Psoas muscle (tissue), 8 donors: ENCODE results near the gene VRTN. TPM values are rescaled to one million over a fixed set of nuclear protein-coding genes. Genes with fewer than 3 reads are reported as not detected.

Experiments
- ATAC-seq, 4 donors: fragments of 200-7000 bp; cut with Tn5 transposase; one replicate each; pipeline ENCODE4 v1.9.1; 2020; ENCODE audit warnings: moderate library complexity in 3 of 4, mild to moderate bottlenecking in 2 of 4
- DNase-seq, 2 donors: peaks; one replicate each; pipeline ENCODE4 v3.0.0-alpha.2; 2020
- H3K27ac ChIP-seq: fragments of 200-600 bp; one replicate; pipeline ENCODE4 v1.8.0; 2022
- H3K27me3 ChIP-seq, 3 donors: fragments of 200-600 bp in 1 of 3; one replicate each; pipeline versions ENCODE4 v1.6.1 to v1.8.0; 2013 to 2022; ENCODE audit warnings: low read length in 2 of 3, mild to moderate bottlenecking in 2 of 3, moderate library complexity in 1 of 3; ENCODE audit not compliant: insufficient read depth in 3 of 3
- H3K36me3 ChIP-seq, 2 donors: fragments of 200-600 bp in 1 of 2; one replicate each; pipeline versions ENCODE4 v1.6.1 to v1.8.0; 2013 to 2022; ENCODE audit warnings: low read depth in 1 of 2, mild to moderate bottlenecking in 1 of 2, moderate library complexity in 1 of 2; ENCODE audit not compliant: insufficient read depth in 1 of 2
- H3K4me1 ChIP-seq: fragments of 200-600 bp; one replicate; pipeline ENCODE4 v1.8.0; 2022
- H3K4me3 ChIP-seq: fragments of 200-600 bp; one replicate; pipeline ENCODE4 v1.8.0; 2022; ENCODE audit warnings: mild to moderate bottlenecking
- H3K9me3 ChIP-seq: fragments of 200-600 bp; one replicate; pipeline ENCODE4 v1.8.0; 2022
- WGBS, 3 donors: extraction: QIAGEN DNeasy Blood & Tissue Kit; methylation state at CpG; one replicate each; pipeline versions ENCODE4 v1.1.6 to v1.1.7; 2013; 5-methylcytosine and 5-hydroxymethylcytosine counted together
- intact Hi-C, 2 donors: fragments of 100-400 bp; cut with DNase I; formaldehyde crosslinking; loops; one replicate each; pipeline versions ENCODE4 v1.11.0 to v1.14.2; 2022
- polyA plus RNA-seq, 3 donors: library from polyadenylated mRNA; stranded (reverse); fragments of 200-250 nt; gene quantifications; one replicate each; pipeline ENCODE4 v1.2.3, GENCODE V29; 2013
- total RNA-seq, 4 donors: library from RNA; stranded (reverse); fragmentation: NEBNext Ultra II Directional in 2 of 4; extraction: Animal tissue kit (Norgen Biotek cat#: 25700) in 2 of 4; gene quantifications; one replicate each; pipeline versions ENCODE4 v1.2.1 to v1.2.4, GENCODE V29; 2021 to 2023
- TF ChIP-seq, protein P1 (sequence below): fragments of 200-600 bp; IDR thresholded peaks from one replicate; pipeline ENCODE4 v1.8.0; 2022; ENCODE audit warnings: antibody characterized with exemption
- donor health status: healthy with polysubstance abuse.
- donor health status: DM: no; HTN: no; CAD: no; lungs with moderate emphysema.
- donor health status: Bipolar disorder and iron deficiency.
- donor health status: healthy.
- donor health status: DM: yes; HTN: yes; CAD: no.
- donor health status: DM: no; HTN: no; CAD: no.
- donor health status: DM: no; HTN: no; CAD: no.
- donor health status: DM: yes; HTN: yes; CAD: no.

Gene VRTN
- total and polyA plus RNA-seq, 7 donors, result not detected

DNA sequence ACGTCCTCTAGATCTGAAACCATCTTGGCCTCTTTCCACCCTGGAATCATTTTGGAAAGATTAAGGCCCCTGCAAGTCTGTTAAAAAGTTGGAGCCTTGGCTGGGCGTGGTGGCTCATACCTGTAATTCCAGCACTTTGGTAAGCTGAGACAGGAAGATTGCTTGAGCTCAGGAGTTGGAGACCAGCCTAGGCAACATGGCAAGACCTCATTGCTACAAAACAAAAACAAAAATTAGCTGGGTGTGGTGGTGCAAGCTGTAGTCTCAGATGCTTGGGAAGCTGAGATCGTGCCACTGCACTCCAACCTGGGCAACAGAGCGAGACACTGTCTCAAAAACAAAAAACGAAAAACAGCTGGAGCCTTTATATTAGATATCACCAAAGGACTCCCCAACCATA is 34.7 kb upstream of the VRTN start:
- 39 to 52% (median 46%) methylated on average over 5 of the region's 5 CpGs for WGBS, 3 donors
- intact Hi-C loops, result no loop called here
- Histone ChIP-seq H3K27ac (no peak overlapping the region), H3K36me3 (no peaks in the 10 kb centered on the region), H3K9me3 (no peaks in the 10 kb centered on the region), H3K27me3 (no peaks in the 10 kb centered on the region), H3K4me1 (no peaks in the 10 kb centered on the region), H3K4me3 (no peak overlapping the region)
- TF ChIP-seq, protein P1, sequence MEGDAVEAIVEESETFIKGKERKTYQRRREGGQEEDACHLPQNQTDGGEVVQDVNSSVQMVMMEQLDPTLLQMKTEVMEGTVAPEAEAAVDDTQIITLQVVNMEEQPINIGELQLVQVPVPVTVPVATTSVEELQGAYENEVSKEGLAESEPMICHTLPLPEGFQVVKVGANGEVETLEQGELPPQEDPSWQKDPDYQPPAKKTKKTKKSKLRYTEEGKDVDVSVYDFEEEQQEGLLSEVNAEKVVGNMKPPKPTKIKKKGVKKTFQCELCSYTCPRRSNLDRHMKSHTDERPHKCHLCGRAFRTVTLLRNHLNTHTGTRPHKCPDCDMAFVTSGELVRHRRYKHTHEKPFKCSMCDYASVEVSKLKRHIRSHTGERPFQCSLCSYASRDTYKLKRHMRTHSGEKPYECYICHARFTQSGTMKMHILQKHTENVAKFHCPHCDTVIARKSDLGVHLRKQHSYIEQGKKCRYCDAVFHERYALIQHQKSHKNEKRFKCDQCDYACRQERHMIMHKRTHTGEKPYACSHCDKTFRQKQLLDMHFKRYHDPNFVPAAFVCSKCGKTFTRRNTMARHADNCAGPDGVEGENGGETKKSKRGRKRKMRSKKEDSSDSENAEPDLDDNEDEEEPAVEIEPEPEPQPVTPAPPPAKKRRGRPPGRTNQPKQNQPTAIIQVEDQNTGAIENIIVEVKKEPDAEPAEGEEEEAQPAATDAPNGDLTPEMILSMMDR, result no peak
- DNase-seq, result no peak
- ATAC-seq, result no peak

DNA sequence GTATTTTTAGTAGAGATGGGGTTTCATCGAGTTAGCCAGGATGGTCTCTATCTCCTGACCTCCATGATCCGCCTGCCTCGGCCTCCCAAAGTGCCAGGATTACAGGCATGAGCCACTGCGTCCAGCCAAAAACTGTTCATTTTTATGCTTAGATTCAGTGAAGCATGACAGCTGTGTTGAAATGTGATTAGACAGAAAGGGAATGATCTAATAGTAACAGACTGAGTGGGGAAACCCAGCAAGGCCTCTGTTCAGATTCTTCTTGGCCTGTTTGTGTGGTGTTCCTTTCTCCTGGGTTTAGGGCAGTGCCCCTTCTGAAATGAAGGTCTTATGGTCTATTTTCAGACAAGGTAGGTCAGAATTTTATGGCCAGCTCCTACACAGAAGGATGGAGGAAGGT is 33.7 kb upstream of the VRTN start:
- Histone ChIP-seq H3K4me3 (no peak overlapping the region), H3K4me1 (no peaks in the 10 kb centered on the region), H3K36me3 (no peaks in the 10 kb centered on the region), H3K27me3 (no peaks in the 10 kb centered on the region), H3K27ac (no peak overlapping the region), H3K9me3 (no peaks in the 10 kb centered on the region)
- intact Hi-C loops, result no loop called here
- DNase-seq (no peak), ATAC-seq (no peak)
- TF ChIP-seq, protein P1, result no peak
- 59 to 71% (median 59%) methylated on average over 4 of the region's 4 CpGs for WGBS, 3 donors

DNA sequence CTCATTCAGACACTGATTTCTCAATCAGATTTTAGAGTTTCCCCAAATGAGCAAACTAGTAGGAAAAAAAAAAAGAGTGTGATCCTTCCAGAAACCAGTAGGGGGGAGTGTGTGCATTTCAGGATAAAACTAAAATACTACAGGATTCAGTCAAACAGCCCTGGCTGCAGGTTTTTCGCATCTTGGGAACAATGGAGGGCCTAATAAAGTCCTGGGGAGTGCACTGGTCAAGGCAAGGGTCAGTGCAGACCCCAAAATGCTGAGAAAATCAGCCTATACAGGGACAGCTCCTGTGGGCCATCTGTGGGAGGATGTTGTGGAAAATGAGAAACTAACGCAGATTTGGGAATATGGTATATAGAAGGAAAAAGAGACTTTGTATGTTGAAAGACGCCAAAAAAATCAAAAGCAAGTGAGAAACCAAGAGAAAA is 23.3 kb upstream of the VRTN start:
- H3K4me1 ChIP-seq, result no peaks in the 10 kb centered on the region
- WGBS, 3 donors, result 72 to 73% (median 73%) methylated on average over 3 of the region's 3 CpGs
- no peak overlapping the region for H3K27ac ChIP-seq
- H3K36me3 ChIP-seq, result no peaks in the 10 kb centered on the region
- intact Hi-C loops, result no loop called here
- peaks cover 0 to 9% (median 0%) of the 10 kb centered on the region in 3 donors for H3K27me3 ChIP-seq
- ATAC-seq (no peak), DNase-seq (no peak)
- TF ChIP-seq, protein P1, result peak; percentile 36
- H3K4me3 ChIP-seq, result no peak overlapping the region
- no peaks in the 10 kb centered on the region for H3K9me3 ChIP-seq

DNA sequence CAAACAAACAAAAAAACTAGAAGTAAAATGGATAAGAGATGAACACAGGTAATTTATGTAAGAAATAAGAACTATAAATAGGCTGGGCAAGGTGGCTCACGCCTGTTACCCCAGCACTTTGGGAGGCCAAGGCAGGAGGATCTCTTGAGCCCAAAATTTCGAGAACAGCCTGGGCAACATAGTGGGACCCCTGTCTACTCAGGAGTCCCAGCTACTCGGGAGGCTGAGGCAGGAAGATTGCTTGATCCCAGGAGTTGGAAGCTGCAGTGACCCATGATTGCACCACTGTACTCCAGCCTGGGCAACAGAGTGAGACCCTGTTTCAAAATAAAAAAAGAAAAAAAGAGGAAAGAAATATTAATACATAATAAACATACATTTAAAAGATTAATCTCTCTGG is 22.8 kb upstream of the VRTN start:
- 74 to 76% (median 74%) methylated on average over 3 of the region's 3 CpGs for WGBS, 3 donors
- no peak for ATAC-seq
- intact Hi-C loops, result no loop called here

More for the DNA sequence above, 22.8 kb upstream of the VRTN start:
- no peaks in the 10 kb centered on the region for H3K4me1 ChIP-seq
- no peak overlapping the region for H3K4me3 ChIP-seq
- H3K9me3 ChIP-seq, result no peaks in the 10 kb centered on the region
- H3K27ac ChIP-seq, result no peak overlapping the region
- DNase-seq, result no peak
- no peaks in the 10 kb centered on the region for H3K36me3 ChIP-seq
- peaks cover 0 to 9% (median 0%) of the 10 kb centered on the region in 3 donors for H3K27me3 ChIP-seq
- TF ChIP-seq, protein P1, result no peak
